Bronchial epithelial cell (primary cell): ENCODE results near the gene CRMP1. TPM values are rescaled to one million over a fixed set of nuclear protein-coding genes. Genes with fewer than 3 reads are reported as not detected.

Experiments used
- DNase-seq: peaks from one replicate; pipeline ENCODE4 v3.0.0-alpha.2; 2010; ENCODE audit warnings: low read depth
- FAIRE-seq: peaks from 2 replicates; lab custom pipeline; 2011; peaks lifted over from hg19 to GRCh38; lab: Jason Lieb, UNC
- H3K27me3 ChIP-seq: 2 replicates; pipeline ENCODE4 v1.5.1; 2011; ENCODE audit warnings: low read length; ENCODE audit not compliant: control insufficient read depth, insufficient read depth
- H3K36me3 ChIP-seq: 2 replicates; pipeline ENCODE4 v1.5.1; 2011; ENCODE audit warnings: low read length; ENCODE audit not compliant: control insufficient read depth, insufficient read depth
- H3K4me3 ChIP-seq: 2 replicates; pipeline ENCODE4 v1.5.1; 2011; ENCODE audit warnings: mild to moderate bottlenecking, low read depth, low read length, control low read depth
- CTCF ChIP-seq: IDR thresholded peaks from 2 replicates; pipeline ENCODE4 v1.5.1; 2011; ENCODE audit warnings: mild to moderate bottlenecking, moderate library complexity, low read length, control low read depth, inconsistent platforms; ENCODE audit not compliant: insufficient read depth, severe bottlenecking
- total RNA-seq: library from RNA; depleted of rRNA; stranded (reverse); fragments of >200 nt; gene quantifications from 2 replicates; pipeline ENCODE4 v1.2.1, GENCODE V29; 2014

The CRMP1 gene
- total RNA-seq, 1 donor from 2014 or later, result not detected

- FAIRE-seq, result no peak
- no peak for DNase-seq
- H3K27me3 ChIP-seq, result peaks cover 9% of the 10 kb centered on the region
- no peaks in the 10 kb centered on the region for H3K36me3 ChIP-seq
- TF ChIP-seq CTCF, result no peak
- H3K4me3 ChIP-seq, result no peak overlapping the region
Observed at GRCh38 chr4:5897674-5898073, 4.8 kb upstream of the CRMP1 start.

GRCh38 chr4:5895287-5895686 lies 2.4 kb upstream of the CRMP1 start:
- no peak for TF ChIP-seq CTCF
- H3K4me3 ChIP-seq, result no peak overlapping the region
- H3K36me3 ChIP-seq, result no peaks in the 10 kb centered on the region
- peaks cover 28% of the 10 kb centered on the region for H3K27me3 ChIP-seq
- FAIRE-seq (no peak), DNase-seq (no peak)

DNA sequence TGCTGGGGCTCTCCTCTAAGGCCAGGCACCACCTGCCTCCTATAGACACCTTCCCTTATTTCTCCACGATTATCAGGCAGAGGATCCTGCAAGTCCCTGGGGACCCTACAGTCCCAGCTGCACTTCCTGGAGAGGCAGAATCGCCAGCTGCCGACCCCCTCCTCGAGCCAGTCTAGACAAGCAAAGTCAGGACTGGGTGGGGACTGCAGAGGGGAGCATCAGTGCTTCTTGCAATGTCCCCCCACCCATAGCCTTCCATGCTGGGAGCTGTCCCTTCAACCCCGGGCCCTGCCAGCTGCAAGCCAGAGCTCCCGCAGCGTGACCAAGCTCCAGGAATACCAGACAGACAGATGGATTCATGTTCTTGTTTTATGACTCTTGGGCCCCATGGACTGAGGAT lies 1.4 kb upstream of the CRMP1 start:
- H3K27me3 ChIP-seq, result peaks cover 37% of the 10 kb centered on the region
- no peak for TF ChIP-seq CTCF
- FAIRE-seq (no peak), DNase-seq (no peak)
- no peak overlapping the region for H3K4me3 ChIP-seq
- no peaks in the 10 kb centered on the region for H3K36me3 ChIP-seq

DNA sequence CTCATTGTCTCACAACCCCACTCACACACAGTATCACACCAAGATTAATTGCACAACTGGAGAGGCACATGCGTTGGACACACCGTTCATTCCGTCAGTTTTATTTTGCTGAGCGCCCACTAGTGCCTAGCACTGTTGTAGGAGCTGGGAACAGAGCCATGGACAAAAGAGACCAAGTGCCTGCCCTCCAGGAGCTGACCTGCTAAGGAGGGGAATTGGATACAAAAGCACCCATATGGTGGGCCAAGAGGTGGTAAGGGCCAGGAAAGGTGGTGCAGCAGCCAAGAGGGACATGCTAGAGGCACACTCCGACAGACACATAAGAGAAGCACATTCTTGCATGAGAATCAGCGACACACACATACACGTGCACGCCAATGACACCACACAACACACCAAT lies 705 bp upstream of the CRMP1 start:
- FAIRE-seq (no peak), DNase-seq (no peak)
- no peak overlapping the region for H3K4me3 ChIP-seq
- TF ChIP-seq CTCF, result no peak
- H3K36me3 ChIP-seq, result no peaks in the 10 kb centered on the region
- peaks cover 40% of the 10 kb centered on the region for H3K27me3 ChIP-seq

DNA sequence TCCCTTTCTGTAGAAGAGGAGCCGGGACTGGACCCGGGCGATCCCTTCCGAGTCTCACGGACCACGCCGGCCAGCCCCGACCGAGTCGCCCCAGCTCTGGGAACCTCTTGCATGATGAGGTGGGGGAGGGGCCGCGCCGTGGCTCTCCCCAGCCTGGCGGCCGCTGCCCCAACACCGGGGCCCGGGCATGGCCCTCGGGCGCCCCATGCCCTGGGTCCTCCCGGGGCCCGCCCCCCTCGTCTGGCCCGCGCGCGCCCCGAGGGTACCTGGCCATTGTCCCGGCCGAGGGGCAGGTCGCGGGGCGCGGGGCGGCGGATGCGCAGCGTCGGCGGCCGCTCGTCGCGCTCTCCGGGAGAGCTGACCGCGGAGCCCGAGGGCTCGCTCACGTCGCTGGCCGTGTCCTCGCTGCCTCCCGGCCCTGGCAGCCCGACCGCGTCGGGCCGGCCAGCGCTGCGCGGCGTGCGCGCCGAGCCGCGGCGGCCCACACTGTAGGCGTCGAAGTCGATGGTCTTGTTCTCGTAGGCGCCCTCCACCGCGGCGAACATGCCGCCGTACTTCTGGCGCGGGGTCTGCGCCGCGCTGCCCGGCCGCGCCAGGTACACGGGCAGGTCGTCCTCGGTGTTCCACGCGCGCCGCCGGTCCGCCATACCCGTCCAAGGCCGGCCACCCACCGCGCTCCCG lies 423 bp downstream of the CRMP1 start:
- Histone ChIP-seq H3K27me3 (peaks cover 41% of the 10 kb centered on the region), H3K4me3 (no peak overlapping the region), H3K36me3 (no peaks in the 10 kb centered on the region)
- DNase-seq (no peak), FAIRE-seq (no peak)
- TF ChIP-seq CTCF, result no peak
